Hepatocyte (in vitro differentiated cells): ENCODE measurements around the gene ARHGAP18. TPM values are rescaled to one million over a fixed set of nuclear protein-coding genes. Genes with fewer than 3 reads are reported as not detected.

ENCODE experiments used
- DNase-seq: peaks from one replicate; pipeline ENCODE4 v3.0.0-alpha.2; 2016; ENCODE audit warnings: low spot score
- H2AFZ ChIP-seq: fragments of 200-600 bp; sonication (generic); 2 replicates; pipeline ENCODE4 v1.6.0; 2016; ENCODE audit warnings: antibody characterized with exemption, mild to moderate bottlenecking
- H3K27ac ChIP-seq: fragments of 200-600 bp; sonication (generic); 2 replicates; pipeline ENCODE4 v1.5.1; 2016; ENCODE audit warnings: mild to moderate bottlenecking
- H3K27me3 ChIP-seq: fragments of 200-600 bp; sonication (generic); 2 replicates; pipeline ENCODE4 v1.6.1; 2016
- H3K36me3 ChIP-seq: fragments of 200-600 bp; sonication (generic); replicated peaks from 2 replicates; pipeline ENCODE4 v1.5.1; 2016; ENCODE audit warnings: low read depth; ENCODE audit not compliant: insufficient read depth
- H3K4me1 ChIP-seq: fragments of 200-600 bp; sonication (generic); 2 replicates; pipeline ENCODE4 v1.5.1; 2016; ENCODE audit warnings: mild to moderate bottlenecking, moderate library complexity; ENCODE audit not compliant: insufficient read depth
- H3K4me2 ChIP-seq: fragments of 200-600 bp; sonication (generic); 2 replicates; pipeline ENCODE4 v1.6.0; 2016
- H3K4me3 ChIP-seq: fragments of 200-600 bp; sonication (generic); 2 replicates; pipeline ENCODE4 v1.5.1; 2016; ENCODE audit warnings: mild to moderate bottlenecking
- H3K79me2 ChIP-seq: fragments of 200-600 bp; sonication (generic); 2 replicates; pipeline ENCODE4 v1.6.0; 2017; ENCODE audit warnings: mild to moderate bottlenecking
- H3K9me2 ChIP-seq: fragments of 200-600 bp; sonication (generic); replicated peaks from 2 replicates; pipeline ENCODE4 v1.6.0; 2017; ENCODE audit warnings: mild to moderate bottlenecking; ENCODE audit not compliant: insufficient read depth
- H3K9me3 ChIP-seq: fragments of 200-600 bp; sonication (generic); 2 replicates; pipeline ENCODE4 v1.5.1; 2016; ENCODE audit warnings: low read depth, mild to moderate bottlenecking
- H4K20me1 ChIP-seq: fragments of 200-600 bp; sonication (generic); 2 replicates; pipeline ENCODE4 v1.6.0; 2016; ENCODE audit warnings: mild to moderate bottlenecking; ENCODE audit not compliant: insufficient read depth, poor library complexity, severe bottlenecking
- EZH2 ChIP-seq: fragments of 200-600 bp; sonication (generic); IDR thresholded peaks from 2 replicates; pipeline ENCODE4 v1.6.1; 2016; ENCODE audit warnings: antibody characterized with exemption, mild to moderate bottlenecking, borderline replicate concordance
- EZH2phosphoT487 ChIP-seq: fragments of 200-600 bp; sonication (generic); IDR thresholded peaks from one replicate; pipeline ENCODE4 v1.6.1; 2018; ENCODE audit warnings: antibody characterized with exemption, mild to moderate bottlenecking, low read depth, moderate library complexity; ENCODE audit not compliant: unreplicated experiment, severe bottlenecking
- whole genome bisulfite sequencing: methylation state at CpG from one replicate; pipeline ENCODE4 v1.1.6; 2016; ENCODE audit warnings: low lambda C conversion rate; ENCODE audit errors: missing lambda C conversion rate; 5-methylcytosine and 5-hydroxymethylcytosine counted together
- polyA plus RNA-seq: library from polyadenylated mRNA; unstranded; fragments of >200 nt; fragmentation: Nextera tagmentation; extraction: Ambion mirVana; gene quantifications from 2 replicates; pipeline ENCODE4 v1.2.1, GENCODE V29; 2016
- total RNA-seq: library from RNA; depleted of rRNA; stranded (reverse); fragments of >200 nt; gene quantifications from 2 replicates; pipeline ENCODE4 v1.2.3, GENCODE V29; 2014
- TF ChIP-seq, protein P1 (sequence below): fragments of 200-600 bp; sonication (generic); IDR thresholded peaks from 2 replicates; pipeline ENCODE4 v1.5.1; 2016; ENCODE audit warnings: antibody characterized with exemption, mild to moderate bottlenecking; ENCODE audit not compliant: poor library complexity

ARHGAP18 gene
- total and polyA plus RNA-seq, 2 experiments from 2014 or later: 14.7 to 34.8 TPM

DNA sequence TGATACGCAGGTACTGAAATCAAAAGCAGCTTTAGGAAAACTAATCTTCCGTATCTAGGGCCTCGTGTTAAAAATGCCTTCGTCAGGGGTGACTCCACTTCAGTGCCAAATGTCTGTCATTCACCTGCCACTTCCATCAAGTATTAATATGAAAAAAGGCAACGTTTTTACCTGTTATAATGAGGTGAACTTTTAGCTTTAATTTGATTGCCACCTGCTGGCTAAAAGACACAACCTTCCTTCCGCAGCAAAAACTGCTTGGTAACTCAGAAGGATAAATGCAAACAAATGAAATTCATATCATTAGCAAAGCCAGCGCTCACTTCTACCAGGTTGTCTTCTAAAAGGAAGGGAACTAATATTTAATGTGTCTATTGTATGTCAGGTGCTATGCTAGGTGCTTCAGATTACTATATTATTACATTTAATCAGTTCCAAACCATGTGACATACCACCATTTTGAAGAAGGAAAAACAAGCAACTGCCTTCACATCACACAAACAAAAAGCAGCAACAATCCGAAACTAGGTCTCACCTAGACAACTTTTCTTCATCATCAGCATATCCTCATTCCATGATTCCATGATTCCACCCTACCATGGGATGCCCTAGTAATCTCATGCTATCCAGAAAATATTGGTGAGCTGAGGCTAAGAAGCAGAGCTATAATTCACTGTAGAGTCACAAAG is 20.6 kb upstream of the ARHGAP18 start:
- H3K27me3 ChIP-seq: no peaks in the 10 kb centered on the region
- peak; percentile 43 for DNase-seq
- 39% methylated on average over 8 of the region's 8 CpGs for WGBS
- H3K4me3 ChIP-seq: no peak overlapping the region
- peak overlapping the region; percentile 10 for H2AFZ ChIP-seq
- no peaks in the 10 kb centered on the region for H3K9me3 ChIP-seq
- no peaks in the 10 kb centered on the region for H3K36me3 ChIP-seq
- H4K20me1 ChIP-seq: no peaks in the 10 kb centered on the region
- no peaks in the 10 kb centered on the region for H3K9me2 ChIP-seq
- no peak overlapping the region for H3K4me2 ChIP-seq
- H3K79me2 ChIP-seq: no peaks in the 10 kb centered on the region
- no peak overlapping the region for H3K27ac ChIP-seq
- no peaks in the 10 kb centered on the region for H3K4me1 ChIP-seq
- TF ChIP-seq, protein P1, sequence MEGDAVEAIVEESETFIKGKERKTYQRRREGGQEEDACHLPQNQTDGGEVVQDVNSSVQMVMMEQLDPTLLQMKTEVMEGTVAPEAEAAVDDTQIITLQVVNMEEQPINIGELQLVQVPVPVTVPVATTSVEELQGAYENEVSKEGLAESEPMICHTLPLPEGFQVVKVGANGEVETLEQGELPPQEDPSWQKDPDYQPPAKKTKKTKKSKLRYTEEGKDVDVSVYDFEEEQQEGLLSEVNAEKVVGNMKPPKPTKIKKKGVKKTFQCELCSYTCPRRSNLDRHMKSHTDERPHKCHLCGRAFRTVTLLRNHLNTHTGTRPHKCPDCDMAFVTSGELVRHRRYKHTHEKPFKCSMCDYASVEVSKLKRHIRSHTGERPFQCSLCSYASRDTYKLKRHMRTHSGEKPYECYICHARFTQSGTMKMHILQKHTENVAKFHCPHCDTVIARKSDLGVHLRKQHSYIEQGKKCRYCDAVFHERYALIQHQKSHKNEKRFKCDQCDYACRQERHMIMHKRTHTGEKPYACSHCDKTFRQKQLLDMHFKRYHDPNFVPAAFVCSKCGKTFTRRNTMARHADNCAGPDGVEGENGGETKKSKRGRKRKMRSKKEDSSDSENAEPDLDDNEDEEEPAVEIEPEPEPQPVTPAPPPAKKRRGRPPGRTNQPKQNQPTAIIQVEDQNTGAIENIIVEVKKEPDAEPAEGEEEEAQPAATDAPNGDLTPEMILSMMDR: peak; percentile 63
- TF ChIP-seq EZH2phosphoT487: no peak
- no peak for TF ChIP-seq EZH2

DNA sequence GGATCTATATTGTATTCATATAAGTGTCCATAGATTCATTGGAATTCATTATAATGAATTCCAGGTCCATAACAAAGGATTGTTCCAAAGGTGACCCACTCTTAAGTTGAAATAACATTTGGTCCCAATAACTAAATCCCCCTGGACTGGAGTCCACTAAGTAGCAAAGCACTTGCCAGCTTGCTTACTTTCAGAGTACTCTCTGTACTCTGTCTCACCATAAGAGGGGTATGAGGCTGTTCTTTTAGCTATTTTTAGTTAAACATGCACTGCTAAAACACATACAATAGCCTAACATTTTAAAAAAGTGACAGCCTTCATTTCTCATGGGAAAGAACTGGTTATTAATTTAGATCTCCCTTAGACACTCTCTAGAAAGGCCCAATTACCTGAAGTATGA is 16.7 kb upstream of the ARHGAP18 start:
- Histone ChIP-seq H3K27me3 (no peaks in the 10 kb centered on the region), H2AFZ (no peak overlapping the region), H3K9me2 (no peaks in the 10 kb centered on the region), H3K27ac (no peak overlapping the region), H3K4me1 (no peaks in the 10 kb centered on the region), H3K36me3 (no peaks in the 10 kb centered on the region), H3K4me2 (no peak overlapping the region), H3K9me3 (no peaks in the 10 kb centered on the region), H3K79me2 (no peaks in the 10 kb centered on the region), H3K4me3 (no peak overlapping the region), H4K20me1 (no peaks in the 10 kb centered on the region)
- no peak for DNase-seq
- no peak for TF ChIP-seq EZH2phosphoT487

DNA sequence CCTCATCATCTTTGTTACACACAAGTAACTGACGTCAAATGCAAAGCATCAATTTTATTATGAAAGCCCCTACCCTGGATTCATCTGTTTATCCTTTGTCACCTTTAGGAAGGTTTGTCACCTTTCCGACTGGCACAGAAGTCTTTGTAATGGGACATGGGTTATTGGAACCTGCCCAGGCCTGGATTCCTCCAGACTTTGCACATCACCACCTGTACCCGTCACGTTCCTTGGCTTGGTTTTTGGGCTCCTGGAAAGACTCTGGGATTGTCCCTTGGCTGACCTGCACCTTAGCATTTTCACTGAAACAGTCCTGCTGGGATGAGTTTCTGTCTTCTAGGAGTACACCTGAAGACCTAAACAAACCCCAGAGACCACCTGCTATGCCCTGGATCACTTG is 15.4 kb upstream of the ARHGAP18 start:
- no peak for DNase-seq
- H3K4me2 ChIP-seq: no peak overlapping the region
- no peaks in the 10 kb centered on the region for H3K4me1 ChIP-seq
- 90% methylated on average over 4 of the region's 4 CpGs for WGBS
- no peaks in the 10 kb centered on the region for H3K36me3 ChIP-seq
- H3K9me3 ChIP-seq: no peaks in the 10 kb centered on the region
- no peak overlapping the region for H3K27ac ChIP-seq
- H3K79me2 ChIP-seq: no peaks in the 10 kb centered on the region
- TF ChIP-seq, protein P1: no peak
- TF ChIP-seq EZH2phosphoT487 (no peak), EZH2 (no peak)
- H4K20me1 ChIP-seq: no peaks in the 10 kb centered on the region
- H3K27me3 ChIP-seq: no peaks in the 10 kb centered on the region
- H2AFZ ChIP-seq: no peak overlapping the region
- no peak overlapping the region for H3K4me3 ChIP-seq
- H3K9me2 ChIP-seq: no peaks in the 10 kb centered on the region

DNA sequence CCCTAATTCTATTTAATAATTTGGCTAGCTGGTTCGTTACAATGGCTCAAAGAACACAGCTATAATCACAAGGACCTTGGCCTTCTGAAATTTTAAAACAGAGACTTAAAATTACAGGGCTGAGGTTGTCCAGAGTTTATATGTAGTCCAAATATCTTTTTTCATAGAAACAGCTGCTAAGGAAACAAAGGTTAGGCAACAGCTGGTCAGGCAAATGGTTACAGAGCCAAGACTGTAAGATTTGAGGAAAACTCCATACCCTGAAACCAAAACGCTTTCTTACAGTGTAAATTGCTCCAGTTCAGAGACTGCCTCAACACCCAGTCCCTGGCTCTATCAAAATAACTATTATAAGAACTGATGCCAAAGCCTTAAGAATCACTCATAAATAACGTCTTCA is 9.7 kb upstream of the ARHGAP18 start:
- no peak for DNase-seq
- Histone ChIP-seq H3K4me1 (no peaks in the 10 kb centered on the region), H3K9me3 (no peaks in the 10 kb centered on the region), H3K27me3 (no peaks in the 10 kb centered on the region), H4K20me1 (no peaks in the 10 kb centered on the region), H3K36me3 (no peaks in the 10 kb centered on the region), H3K4me3 (no peak overlapping the region), H3K79me2 (no peaks in the 10 kb centered on the region), H3K4me2 (no peak overlapping the region), H3K9me2 (no peaks in the 10 kb centered on the region), H2AFZ (no peak overlapping the region), H3K27ac (no peak overlapping the region)
- WGBS: 92% methylated on average over 3 of the region's 3 CpGs
- no peak for TF ChIP-seq EZH2phosphoT487
- TF ChIP-seq, protein P1: no peak
- TF ChIP-seq EZH2: no peak
